ENCODE data around the gene IQGAP2. TPM values are rescaled to one million over a fixed set of nuclear protein-coding genes. Genes with fewer than 3 reads are reported as not detected.

The IQGAP2 gene
- total RNA-seq, 1 experiment from 2014 or later, result 13.4 TPM

GRCh38 chr5:76649140-76649539 is 246.1 kb downstream of the IQGAP2 start:
- no peak overlapping the region for H3K4me3 Mint-ChIP-seq (ENCODE audit: low read depth, unreplicated experiment)
- peaks cover 5% of the 10 kb centered on the region for H3K9me3 Mint-ChIP-seq (ENCODE audit: low read depth, unreplicated experiment)
- no TSS peak for BruUV-seq (replicated peaks)
- H3K27ac Mint-ChIP-seq (ENCODE audit: unreplicated experiment), result no peak overlapping the region
- no peak for TF ChIP-seq CTCF (IDR thresholded peaks at IDR 0.05; ENCODE audit: unreplicated experiment)
- H3K4me1 Mint-ChIP-seq (ENCODE audit: low read depth, unreplicated experiment), result no peaks in the 10 kb centered on the region
- H3K36me3 Mint-ChIP-seq (ENCODE audit: insufficient read depth, unreplicated experiment), result no peaks in the 10 kb centered on the region
- DNase-seq, result no peak
- no peaks in the 10 kb centered on the region for H3K27me3 Mint-ChIP-seq (ENCODE audit: unreplicated experiment)
- CTCF ChIA-PET, result no interaction called here
- intact Hi-C loops (cut with micrococcal nuclease; ENCODE audit: unreplicated experiment), result no loop called here

GRCh38 chr5:76652809-76653414 is 249.8 kb downstream of the IQGAP2 start:
- H3K27me3 Mint-ChIP-seq (ENCODE audit: unreplicated experiment), result no peaks in the 10 kb centered on the region
- no peaks in the 10 kb centered on the region for H3K4me1 Mint-ChIP-seq (ENCODE audit: low read depth, unreplicated experiment)
- no peak overlapping the region for H3K27ac Mint-ChIP-seq (ENCODE audit: unreplicated experiment)
- CTCF ChIA-PET, result interaction anchor here (0.5 kb wide), 1 partner anchor 1737 kb away, joined by 4 read pairs; no protein-coding TSS in a partner anchor
- DNase-seq, result no peak
- no peak overlapping the region for H3K4me3 Mint-ChIP-seq (ENCODE audit: low read depth, unreplicated experiment)
- no peak for TF ChIP-seq CTCF (IDR thresholded peaks at IDR 0.05; ENCODE audit: unreplicated experiment)
- no peaks in the 10 kb centered on the region for H3K36me3 Mint-ChIP-seq (ENCODE audit: insufficient read depth, unreplicated experiment)
- H3K9me3 Mint-ChIP-seq (ENCODE audit: low read depth, unreplicated experiment), result peaks cover 5% of the 10 kb centered on the region
- BruUV-seq (replicated peaks), result no TSS peak
- intact Hi-C loops (cut with micrococcal nuclease; ENCODE audit: unreplicated experiment), result no loop called here

- no TSS peak for BruUV-seq (replicated peaks)
- CTCF ChIA-PET, result interaction anchor here (0.6 kb wide), 1 partner anchor 11 kb away, joined by 3 read pairs; no protein-coding TSS in a partner anchor
- DNase-seq, result no peak
- Mint-ChIP-seq H3K9me3 (ENCODE audit: low read depth, unreplicated experiment) (no peaks in the 10 kb centered on the region), H3K27me3 (ENCODE audit: unreplicated experiment) (no peaks in the 10 kb centered on the region), H3K4me1 (ENCODE audit: low read depth, unreplicated experiment) (no peaks in the 10 kb centered on the region), H3K27ac (ENCODE audit: unreplicated experiment) (no peak overlapping the region), H3K4me3 (ENCODE audit: low read depth, unreplicated experiment) (no peak overlapping the region), H3K36me3 (ENCODE audit: insufficient read depth, unreplicated experiment) (no peaks in the 10 kb centered on the region)
- intact Hi-C loops (cut with micrococcal nuclease; ENCODE audit: unreplicated experiment), result no loop called here
- TF ChIP-seq CTCF (IDR thresholded peaks at IDR 0.05; ENCODE audit: unreplicated experiment), result no peak
Observed at GRCh38 chr5:76657091-76657490, 254.0 kb downstream of the IQGAP2 start.

- DNase-seq, result no peak
- intact Hi-C loops (cut with micrococcal nuclease; ENCODE audit: unreplicated experiment), result no loop called here
- no peaks in the 10 kb centered on the region for H3K36me3 Mint-ChIP-seq (ENCODE audit: insufficient read depth, unreplicated experiment)
- no peaks in the 10 kb centered on the region for H3K27me3 Mint-ChIP-seq (ENCODE audit: unreplicated experiment)
- H3K27ac Mint-ChIP-seq (ENCODE audit: unreplicated experiment), result no peak overlapping the region
- H3K4me3 Mint-ChIP-seq (ENCODE audit: low read depth, unreplicated experiment), result no peak overlapping the region
- TF ChIP-seq CTCF (IDR thresholded peaks at IDR 0.05; ENCODE audit: unreplicated experiment), result no peak
- H3K4me1 Mint-ChIP-seq (ENCODE audit: low read depth, unreplicated experiment), result no peaks in the 10 kb centered on the region
- BruUV-seq (replicated peaks), result no TSS peak
- H3K9me3 Mint-ChIP-seq (ENCODE audit: low read depth, unreplicated experiment), result no peaks in the 10 kb centered on the region
- CTCF ChIA-PET, result no interaction called here
Observed at GRCh38 chr5:76657683-76658311, 254.7 kb downstream of the IQGAP2 start.

All from Calu3 (cell line).